DOHH2 (cell line): Measurements from ENCODE around the gene MDFIC.
"Not testable (repeated sequence)": the region's sequence is repeated elsewhere in the genome, so short reads cannot be mapped to it uniquely, and the experiment has no call there.

Experiments
- H3F3A ChIP-seq: fragments of 200-600 bp; sonication (generic), shearing (Covaris generic); 2 replicates; pipeline ENCODE4 v1.6.0; 2016; ENCODE audit warnings: antibody characterized with exemption, mild to moderate bottlenecking; ENCODE audit not compliant: control insufficient read depth, insufficient read depth
- H3K27ac ChIP-seq: fragments of 200-600 bp; sonication (generic); 2 replicates; pipeline ENCODE4 v1.5.1; 2014; ENCODE audit warnings: low read depth, mild to moderate bottlenecking, low read length, moderate library complexity
- H3K27me3 ChIP-seq: fragments of 200-600 bp; sonication (generic); 2 replicates; pipeline ENCODE4 v1.6.1; 2014; ENCODE audit warnings: mild to moderate bottlenecking, low read length, mixed read lengths; ENCODE audit not compliant: control insufficient read depth
- H3K36me3 ChIP-seq: fragments of 200-600 bp; sonication (generic); 2 replicates; pipeline ENCODE4 v1.6.1; 2014; ENCODE audit warnings: mild to moderate bottlenecking, low read length, moderate library complexity, mixed read lengths; ENCODE audit not compliant: control insufficient read depth
- H3K4me1 ChIP-seq: fragments of 200-600 bp; sonication (generic); 2 replicates; pipeline ENCODE4 v1.6.1; 2014; ENCODE audit warnings: mild to moderate bottlenecking, low read length, mixed read lengths; ENCODE audit not compliant: control insufficient read depth
- H3K4me2 ChIP-seq: fragments of 200-600 bp; sonication (generic); 2 replicates; pipeline ENCODE4 v1.6.0; 2014; ENCODE audit warnings: mild to moderate bottlenecking, low read length, moderate library complexity
- H3K4me3 ChIP-seq: fragments of 200-600 bp; sonication (generic); 2 replicates; pipeline ENCODE4 v1.5.1; 2014; ENCODE audit warnings: mild to moderate bottlenecking, low read length, mixed read lengths
- H3K79me2 ChIP-seq: fragments of 200-600 bp; sonication (generic); 2 replicates; pipeline ENCODE4 v1.6.1; 2014; ENCODE audit warnings: mild to moderate bottlenecking, low read length, mixed read lengths; ENCODE audit not compliant: control insufficient read depth
- H3K9me2 ChIP-seq: fragments of 200-600 bp; sonication (generic); replicated peaks from 2 replicates; pipeline ENCODE4 v1.6.1; 2014; ENCODE audit warnings: mild to moderate bottlenecking, low read length, mixed read lengths; ENCODE audit not compliant: control insufficient read depth
- H3K9me3 ChIP-seq: fragments of 200-600 bp; sonication (generic); 2 replicates; pipeline ENCODE4 v1.6.1; 2014; ENCODE audit warnings: antibody characterized with exemption, low read length, mixed read lengths; ENCODE audit not compliant: control insufficient read depth, insufficient read depth
- H4K20me1 ChIP-seq: fragments of 200-600 bp; sonication (generic); 2 replicates; pipeline ENCODE4 v1.6.0; 2014; ENCODE audit warnings: low read depth, mild to moderate bottlenecking, antibody characterized with exemption, low read length, moderate library complexity; ENCODE audit not compliant: control insufficient read depth, insufficient read depth
- CTCF ChIP-seq: fragments of 200-600 bp; sonication (generic); IDR thresholded peaks from one replicate; pipeline ENCODE4 v1.5.1; 2014; ENCODE audit warnings: antibody characterized with exemption, mild to moderate bottlenecking, low read depth, low read length; ENCODE audit not compliant: poor library complexity, severe bottlenecking
- EZH2phosphoT487 ChIP-seq: fragments of 200-600 bp; sonication (generic); IDR thresholded peaks from 2 replicates; pipeline ENCODE4 v1.6.1; 2017; ENCODE audit warnings: borderline replicate concordance, mild to moderate bottlenecking, antibody characterized with exemption, low read length, moderate library complexity, mixed read lengths

MDFIC gene

GRCh38 chr7:114879554-114879953 is 42.3 kb upstream of the MDFIC start:
- H3K4me2 ChIP-seq: no peak overlapping the region
- no peaks in the 10 kb centered on the region for H3K36me3 ChIP-seq
- no peak overlapping the region for H3K27ac ChIP-seq
- H3K4me1 ChIP-seq: no peaks in the 10 kb centered on the region
- H3K27me3 ChIP-seq: no peaks in the 10 kb centered on the region
- no peaks in the 10 kb centered on the region; the same call in 1 of the 2 replicates for H3K9me2 ChIP-seq
- TF ChIP-seq EZH2phosphoT487 (no peak), CTCF (no peak)
- H4K20me1 ChIP-seq: no peaks in the 10 kb centered on the region
- H3F3A ChIP-seq: no peaks in the 10 kb centered on the region
- no peaks in the 10 kb centered on the region; the same call in 1 of the 2 replicates for H3K9me3 ChIP-seq
- no peaks in the 10 kb centered on the region for H3K79me2 ChIP-seq
- H3K4me3 ChIP-seq: no peak overlapping the region

- H3K36me3 ChIP-seq: no peaks in the 10 kb centered on the region
- H4K20me1 ChIP-seq: no peaks in the 10 kb centered on the region
- no peaks in the 10 kb centered on the region for H3K79me2 ChIP-seq
- no peak overlapping the region for H3K27ac ChIP-seq
- H3F3A ChIP-seq: no peaks in the 10 kb centered on the region
- no peak for TF ChIP-seq EZH2phosphoT487
- no peak for TF ChIP-seq CTCF
- H3K27me3 ChIP-seq: no peaks in the 10 kb centered on the region
- H3K9me3 ChIP-seq: no peaks in the 10 kb centered on the region
- no peak overlapping the region for H3K4me3 ChIP-seq
- no peaks in the 10 kb centered on the region for H3K4me1 ChIP-seq
- no peaks in the 10 kb centered on the region for H3K9me2 ChIP-seq
- H3K4me2 ChIP-seq: no peak overlapping the region
Measured at GRCh38 chr7:114885836-114886235, 36.1 kb upstream of the MDFIC start.

DNA sequence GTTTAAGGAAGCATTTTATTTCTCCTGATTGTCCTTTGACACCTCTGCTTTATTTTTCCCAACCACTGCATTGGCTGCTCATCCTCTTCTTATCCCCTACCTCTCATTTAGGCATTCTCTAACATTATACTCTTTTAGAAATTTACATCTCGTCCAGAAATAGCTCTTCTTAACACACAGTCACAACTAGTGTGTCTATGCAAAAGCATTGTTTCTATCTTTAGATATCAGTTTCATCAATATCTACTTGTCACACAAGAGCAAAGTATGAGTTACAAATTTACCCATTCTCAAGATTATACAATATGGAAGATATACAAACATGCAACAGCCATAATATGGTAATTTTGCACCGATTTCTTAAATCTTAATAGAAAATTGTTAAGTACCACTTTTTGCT is 35.7 kb upstream of the MDFIC start:
- Histone ChIP-seq H3K79me2 (no peaks in the 10 kb centered on the region), H3K36me3 (no peaks in the 10 kb centered on the region), H4K20me1 (no peaks in the 10 kb centered on the region), H3K4me2 (no peak overlapping the region), H3K9me2 (no peaks in the 10 kb centered on the region), H3K9me3 (no peaks in the 10 kb centered on the region), H3F3A (no peaks in the 10 kb centered on the region), H3K27ac (no peak overlapping the region), H3K4me3 (no peak overlapping the region), H3K4me1 (no peaks in the 10 kb centered on the region), H3K27me3 (no peaks in the 10 kb centered on the region)
- TF ChIP-seq CTCF: no peak
- no peak for TF ChIP-seq EZH2phosphoT487

DNA sequence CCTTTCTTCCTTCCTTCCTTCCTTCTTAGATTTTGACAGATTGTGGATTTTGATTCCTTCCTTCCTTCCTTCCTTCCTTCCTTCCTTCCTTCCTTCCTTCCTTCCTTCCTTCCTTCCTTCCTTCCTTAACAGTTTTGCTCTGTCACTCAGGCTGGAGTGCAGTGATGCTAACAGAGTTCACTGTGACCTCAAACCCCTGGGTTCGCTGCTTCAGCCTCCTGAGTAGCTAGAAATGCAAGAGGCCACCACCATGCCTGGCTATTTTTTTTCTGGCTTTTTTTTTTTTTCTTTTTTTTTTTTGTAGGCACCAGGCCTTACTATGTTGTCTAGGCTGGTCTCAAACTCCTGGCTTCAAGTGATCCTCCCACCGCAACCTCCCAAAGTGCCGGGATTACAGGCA is 32.8 kb upstream of the MDFIC start:
- H3K9me3 ChIP-seq, H3K27ac ChIP-seq: not testable (repeated sequence)

More for the DNA sequence above, 32.8 kb upstream of the MDFIC start:
- not testable (repeated sequence) for H3K4me3 ChIP-seq, H3K9me2 ChIP-seq, H3K27me3 ChIP-seq, H3K4me2 ChIP-seq, H3K79me2 ChIP-seq, H4K20me1 ChIP-seq, H3K36me3 ChIP-seq, H3K4me1 ChIP-seq, H3F3A ChIP-seq
